ENCODE results near the gene APOM.

Gene APOM

DNA sequence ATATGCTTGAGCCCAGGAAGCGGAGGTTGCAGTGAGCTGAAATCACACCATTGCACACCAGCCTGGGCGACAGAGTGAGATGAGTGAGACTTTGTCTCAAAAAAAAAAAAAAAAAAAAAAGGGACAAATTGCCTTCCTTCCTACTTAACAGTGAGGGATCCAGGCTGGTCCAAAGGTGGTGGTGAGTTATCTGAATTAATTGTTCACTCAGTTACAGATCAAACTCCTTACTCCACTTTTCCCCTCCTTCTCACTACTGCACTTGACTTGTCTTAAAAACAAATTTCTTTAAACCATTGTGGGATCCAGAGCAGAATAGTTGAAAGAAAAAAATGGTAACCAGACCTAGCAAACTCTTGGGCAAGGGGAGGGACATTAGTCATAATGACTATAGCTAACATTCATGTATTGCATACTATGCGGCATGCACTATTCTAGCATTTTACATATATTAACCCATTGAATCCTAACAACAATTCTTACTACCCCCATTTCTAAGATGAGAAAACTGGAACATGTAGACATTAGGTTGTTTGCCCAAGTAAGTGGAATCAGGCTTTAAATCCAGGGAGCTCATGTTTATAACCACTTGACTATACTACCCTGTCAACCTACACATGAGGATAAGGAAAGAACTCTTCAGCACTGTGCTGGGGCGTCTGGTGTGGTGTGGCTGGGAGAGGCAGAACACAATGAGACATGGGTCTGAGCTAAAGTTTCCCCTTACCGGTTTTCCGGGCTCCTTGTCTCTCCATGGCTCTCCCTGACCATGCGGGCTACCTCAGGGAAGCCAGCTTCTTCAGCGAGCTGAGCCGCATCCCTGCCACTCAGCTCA, 7.6 kb downstream of the APOM start:
- peaks cover 63% of the 10 kb centered on the region for H3K4me1 ChIP-seq (ENCODE audit: control insufficient read depth, low read length)
- no peaks in the 10 kb centered on the region for H3K27me3 ChIP-seq (ENCODE audit: control insufficient read depth, low read length)
- no peak overlapping the region for H3K27ac ChIP-seq (ENCODE audit: low read depth, low read length)
- peak overlapping the region; percentile 99 for H3K4me2 ChIP-seq (ENCODE audit: low read length)
- H3K36me3 ChIP-seq (ENCODE audit: control insufficient read depth, low read length) = peaks cover 70% of the 10 kb centered on the region
- peaks cover 11% of the 10 kb centered on the region for H3F3A ChIP-seq (ENCODE audit: control insufficient read depth, insufficient read depth)
- H3K9me2 ChIP-seq (replicated peaks; ENCODE audit: control insufficient read depth, low read length) = no peaks in the 10 kb centered on the region
- H3K4me3 ChIP-seq (ENCODE audit: low read length) = peak overlapping the region; percentile 95
- H3K9me3 ChIP-seq (ENCODE audit: control insufficient read depth, insufficient read depth, low read length) = no peaks in the 10 kb centered on the region
- peaks cover 4% of the 10 kb centered on the region; the same call in 1 of the 2 replicates for H4K20me1 ChIP-seq (ENCODE audit: control insufficient read depth, insufficient read depth, low read depth, low read length)
- H3K79me2 ChIP-seq (ENCODE audit: control insufficient read depth, low read length) = peaks cover 79% of the 10 kb centered on the region
- no peak for TF ChIP-seq EZH2phosphoT487 (IDR thresholded peaks at IDR 0.05; ENCODE audit: borderline replicate concordance, low read length)
- TF ChIP-seq, protein P1, sequence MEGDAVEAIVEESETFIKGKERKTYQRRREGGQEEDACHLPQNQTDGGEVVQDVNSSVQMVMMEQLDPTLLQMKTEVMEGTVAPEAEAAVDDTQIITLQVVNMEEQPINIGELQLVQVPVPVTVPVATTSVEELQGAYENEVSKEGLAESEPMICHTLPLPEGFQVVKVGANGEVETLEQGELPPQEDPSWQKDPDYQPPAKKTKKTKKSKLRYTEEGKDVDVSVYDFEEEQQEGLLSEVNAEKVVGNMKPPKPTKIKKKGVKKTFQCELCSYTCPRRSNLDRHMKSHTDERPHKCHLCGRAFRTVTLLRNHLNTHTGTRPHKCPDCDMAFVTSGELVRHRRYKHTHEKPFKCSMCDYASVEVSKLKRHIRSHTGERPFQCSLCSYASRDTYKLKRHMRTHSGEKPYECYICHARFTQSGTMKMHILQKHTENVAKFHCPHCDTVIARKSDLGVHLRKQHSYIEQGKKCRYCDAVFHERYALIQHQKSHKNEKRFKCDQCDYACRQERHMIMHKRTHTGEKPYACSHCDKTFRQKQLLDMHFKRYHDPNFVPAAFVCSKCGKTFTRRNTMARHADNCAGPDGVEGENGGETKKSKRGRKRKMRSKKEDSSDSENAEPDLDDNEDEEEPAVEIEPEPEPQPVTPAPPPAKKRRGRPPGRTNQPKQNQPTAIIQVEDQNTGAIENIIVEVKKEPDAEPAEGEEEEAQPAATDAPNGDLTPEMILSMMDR (IDR thresholded peaks at IDR 0.05; ENCODE audit: low read depth, low read length, poor library complexity, severe bottlenecking) = no peak

GRCh38 chr6:31663961-31664789, 8.5 kb downstream of the APOM start:
- H3K27me3 ChIP-seq (ENCODE audit: control insufficient read depth, low read length) = no peaks in the 10 kb centered on the region
- no peaks in the 10 kb centered on the region for H3K9me2 ChIP-seq (replicated peaks; ENCODE audit: control insufficient read depth, low read length)
- peaks cover 78% of the 10 kb centered on the region for H3K36me3 ChIP-seq (ENCODE audit: control insufficient read depth, low read length)
- H3K9me3 ChIP-seq (ENCODE audit: control insufficient read depth, insufficient read depth, low read length) = no peaks in the 10 kb centered on the region
- peaks cover 56% of the 10 kb centered on the region for H3K4me1 ChIP-seq (ENCODE audit: control insufficient read depth, low read length)
- peak overlapping the region; percentile 97 for H3K27ac ChIP-seq (ENCODE audit: low read depth, low read length)
- peaks cover 11% of the 10 kb centered on the region; the same call in 1 of the 2 replicates for H4K20me1 ChIP-seq (ENCODE audit: control insufficient read depth, insufficient read depth, low read depth, low read length)
- peaks cover 11% of the 10 kb centered on the region for H3F3A ChIP-seq (ENCODE audit: control insufficient read depth, insufficient read depth)
- H3K79me2 ChIP-seq (ENCODE audit: control insufficient read depth, low read length) = peaks cover 79% of the 10 kb centered on the region
- TF ChIP-seq, protein P1 (IDR thresholded peaks at IDR 0.05; ENCODE audit: low read depth, low read length, poor library complexity, severe bottlenecking) = no peak
- TF ChIP-seq EZH2phosphoT487 (IDR thresholded peaks at IDR 0.05; ENCODE audit: borderline replicate concordance, low read length) = no peak
- peak overlapping the region; percentile 99 for H3K4me2 ChIP-seq (ENCODE audit: low read length)
- peak overlapping the region; percentile 95 for H3K4me3 ChIP-seq (ENCODE audit: low read length)

DNA sequence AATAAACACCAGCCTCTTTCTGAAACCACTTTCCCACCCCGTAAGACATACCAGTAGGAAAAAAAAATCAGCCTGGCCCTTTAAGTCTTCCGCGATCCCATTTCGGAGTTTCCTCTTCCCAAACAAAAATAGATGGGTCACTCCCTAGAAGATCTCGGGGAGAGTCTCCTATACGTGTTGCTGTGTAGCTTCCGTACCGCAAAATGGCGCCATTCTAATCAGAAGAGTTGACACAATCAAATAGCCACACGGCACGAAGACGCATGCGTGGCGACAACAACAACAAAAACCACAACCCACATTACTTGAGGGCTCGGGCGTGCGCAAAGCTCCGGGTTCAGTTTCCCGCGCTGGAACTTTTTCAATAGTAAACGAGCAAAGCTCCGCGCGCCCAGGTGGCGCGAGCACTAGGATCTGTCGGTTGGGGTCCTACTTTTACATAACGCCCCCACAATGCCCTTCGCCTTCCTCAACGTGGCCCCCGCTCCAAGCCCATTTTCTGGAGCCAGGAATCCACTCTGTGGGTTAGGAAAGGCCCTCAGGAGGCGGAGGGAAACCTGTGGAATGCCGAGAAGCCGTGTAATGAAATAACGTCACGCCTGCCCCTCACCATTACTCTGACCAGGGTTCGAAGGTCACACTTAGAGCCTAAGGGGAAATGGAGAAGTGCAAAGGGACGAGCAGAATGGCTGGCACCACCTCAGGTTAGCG, 9.3 kb downstream of the APOM start, which contains the start of gene GPANK1:
GPANK1 (minus strand) TSS at position 208 of the 711 bp plus-strand sequence. CDS start 519 bp downstream, outside the sequence.
- Histone ChIP-seq H3K4me3 (ENCODE audit: low read length) (peak within 1 kb of the TSS; percentile 95), H3F3A (ENCODE audit: control insufficient read depth, insufficient read depth) (peaks cover 11% of the 10 kb centered on the region), H3K36me3 (ENCODE audit: control insufficient read depth, low read length) (peaks cover 86% of the 10 kb centered on the region), H3K4me2 (ENCODE audit: low read length) (peak within 1 kb of the TSS; percentile 99), H3K79me2 (ENCODE audit: control insufficient read depth, low read length) (peaks cover 74% of the 10 kb centered on the region), H4K20me1 (ENCODE audit: control insufficient read depth, insufficient read depth, low read depth, low read length) (peaks cover 11% of the 10 kb centered on the region; the same call in 1 of the 2 replicates), H3K9me3 (ENCODE audit: control insufficient read depth, insufficient read depth, low read length) (no peaks in the 10 kb centered on the region), H3K27ac (ENCODE audit: low read depth, low read length) (peak within 1 kb of the TSS; percentile 97), H3K4me1 (ENCODE audit: control insufficient read depth, low read length) (peaks cover 49% of the 10 kb centered on the region), H3K9me2 (replicated peaks; ENCODE audit: control insufficient read depth, low read length) (no peaks in the 10 kb centered on the region), H3K27me3 (ENCODE audit: control insufficient read depth, low read length) (no peaks in the 10 kb centered on the region)
- no peak for TF ChIP-seq EZH2phosphoT487 (IDR thresholded peaks at IDR 0.05; ENCODE audit: borderline replicate concordance, low read length)

All from DOHH2 (cell line).